Activated T-helper 2 cell treated with anti-CD3 and anti-CD28 coated beads, Interferon-gamma antibody, Interleukin-2, Interleukin-4, amounts not matched to agents 10 μg/mL and 5 μg/mL and 100 μg/mL, durations not matched to agents 14 hours and 24 hours and 36 hours (primary cell): ENCODE results near the gene GIT1. TPM values are rescaled to one million over a fixed set of nuclear protein-coding genes. Genes with fewer than 3 reads are reported as not detected.
"Not testable (repeated sequence)": the region's sequence is repeated elsewhere in the genome, so short reads cannot be mapped to it uniquely, and the experiment has no call there.

Experiments
- DNase-seq: peaks from one replicate; pipeline ENCODE4 v3.0.0; 2021; ENCODE audit warnings: low spot score
- H3K27ac Mint-ChIP-seq: one replicate; pipeline ENCODE4 v1.8.0; 2021; ENCODE audit warnings: mixed read lengths
- H3K27me3 Mint-ChIP-seq: one replicate; pipeline ENCODE4 v1.8.0; 2021; ENCODE audit warnings: low read depth, mixed read lengths
- H3K36me3 Mint-ChIP-seq: one replicate; pipeline ENCODE4 v1.8.0; 2021; ENCODE audit warnings: low read depth, mixed read lengths
- H3K4me1 Mint-ChIP-seq: one replicate; pipeline ENCODE4 v1.8.0; 2021; ENCODE audit warnings: low read depth, mixed read lengths
- H3K4me3 Mint-ChIP-seq: one replicate; pipeline ENCODE4 v1.8.0; 2021; ENCODE audit warnings: low read depth, mild to moderate bottlenecking, moderate library complexity, mixed read lengths
- H3K9me3 Mint-ChIP-seq: one replicate; pipeline ENCODE4 v1.8.0; 2021; ENCODE audit warnings: mixed read lengths
- intact Hi-C: fragments of 100-400 bp; cut with micrococcal nuclease; formaldehyde crosslinking; loops from one replicate; pipeline ENCODE4 v1.15.1; 2023
- total RNA-seq: library from RNA; stranded (reverse); gene quantifications from 2 replicates; pipeline ENCODE4 v1.2.3, GENCODE V29; 2022

The GIT1 gene
- total RNA-seq, 1 donor from 2014 or later = 72.4 TPM

DNA sequence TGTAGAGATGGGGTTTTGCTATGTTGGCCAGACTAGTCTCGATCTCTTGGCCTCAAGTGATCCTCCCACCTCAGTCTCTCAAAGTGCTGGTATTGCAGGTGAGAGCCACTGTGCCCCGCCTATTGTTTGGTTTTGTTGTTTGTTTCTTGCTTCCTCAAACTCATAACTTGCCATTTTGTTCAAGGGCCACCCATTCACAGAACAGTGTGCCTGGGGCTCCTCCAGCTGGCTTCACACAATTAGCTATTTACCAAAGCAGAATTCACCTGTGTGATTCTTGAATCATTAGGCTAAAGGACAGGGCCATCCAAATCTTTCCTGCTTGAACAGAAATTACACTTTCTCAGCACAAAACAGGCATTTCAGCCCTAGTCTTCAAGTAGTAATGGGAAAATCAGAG lies 29.8 kb downstream of the GIT1 start:
- no peaks in the 10 kb centered on the region for H3K9me3 Mint-ChIP-seq
- peaks cover 30% of the 10 kb centered on the region for H3K4me1 Mint-ChIP-seq
- no peak for DNase-seq
- no peak overlapping the region for H3K4me3 Mint-ChIP-seq
- peaks cover 42% of the 10 kb centered on the region for H3K36me3 Mint-ChIP-seq
- intact Hi-C loops = loop anchor here (10.0 kb wide), 1 partner anchor 415 kb away; no protein-coding TSS in a partner anchor
- H3K27ac Mint-ChIP-seq = no peak overlapping the region
- no peaks in the 10 kb centered on the region for H3K27me3 Mint-ChIP-seq

DNA sequence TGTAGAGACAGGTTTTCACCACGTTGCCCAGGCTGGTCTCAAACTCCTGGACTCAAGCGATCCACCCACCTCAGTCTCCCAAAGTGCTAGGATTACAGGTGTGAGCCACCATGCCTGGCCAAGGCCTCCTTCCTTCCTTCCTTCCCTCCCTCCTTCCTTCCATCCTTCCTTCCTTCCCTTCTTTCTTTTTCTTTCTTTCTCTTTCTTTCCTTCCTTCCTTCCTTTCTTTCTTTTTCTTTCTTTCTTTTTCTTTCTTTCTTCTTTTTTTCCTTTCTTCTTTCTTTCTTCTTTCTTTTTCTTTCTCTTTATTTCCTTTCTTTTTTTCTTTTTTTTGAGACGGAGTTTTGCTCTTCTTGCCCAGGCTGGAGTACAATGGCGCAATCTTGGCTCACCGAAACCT lies 31.3 kb downstream of the GIT1 start:
- DNase-seq, intact Hi-C loops, H3K4me3 Mint-ChIP-seq, H3K27me3 Mint-ChIP-seq, H3K9me3 Mint-ChIP-seq, H3K27ac Mint-ChIP-seq: not testable (repeated sequence)
- peaks cover 35% of the 10 kb centered on the region for H3K36me3 Mint-ChIP-seq
- peaks cover 23% of the 10 kb centered on the region for H3K4me1 Mint-ChIP-seq

DNA sequence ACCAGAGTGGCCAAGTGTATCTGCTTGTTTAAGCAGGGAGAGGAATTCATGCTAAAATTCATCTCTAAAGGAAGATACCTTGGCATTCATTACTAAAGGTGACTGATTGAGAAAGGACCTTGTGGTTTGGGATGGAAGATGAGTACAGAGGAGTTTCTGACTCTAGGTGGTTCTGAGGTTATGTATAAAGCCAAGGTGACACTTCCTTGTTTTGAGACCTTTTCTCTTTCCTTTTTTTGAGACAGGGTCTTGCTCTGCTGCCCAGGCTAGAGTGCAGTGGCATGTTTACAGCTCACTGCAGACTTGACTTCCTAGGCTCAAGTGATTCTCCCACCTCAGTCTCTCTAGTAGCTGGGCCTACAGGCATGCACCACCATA lies 31.7 kb downstream of the GIT1 start:
- Mint-ChIP-seq H3K9me3 (no peaks in the 10 kb centered on the region), H3K4me1 (peaks cover 23% of the 10 kb centered on the region), H3K27me3 (no peaks in the 10 kb centered on the region), H3K36me3 (peaks cover 31% of the 10 kb centered on the region), H3K27ac (no peak overlapping the region), H3K4me3 (no peak overlapping the region)
- DNase-seq = no peak
- intact Hi-C loops = no loop called here

DNA sequence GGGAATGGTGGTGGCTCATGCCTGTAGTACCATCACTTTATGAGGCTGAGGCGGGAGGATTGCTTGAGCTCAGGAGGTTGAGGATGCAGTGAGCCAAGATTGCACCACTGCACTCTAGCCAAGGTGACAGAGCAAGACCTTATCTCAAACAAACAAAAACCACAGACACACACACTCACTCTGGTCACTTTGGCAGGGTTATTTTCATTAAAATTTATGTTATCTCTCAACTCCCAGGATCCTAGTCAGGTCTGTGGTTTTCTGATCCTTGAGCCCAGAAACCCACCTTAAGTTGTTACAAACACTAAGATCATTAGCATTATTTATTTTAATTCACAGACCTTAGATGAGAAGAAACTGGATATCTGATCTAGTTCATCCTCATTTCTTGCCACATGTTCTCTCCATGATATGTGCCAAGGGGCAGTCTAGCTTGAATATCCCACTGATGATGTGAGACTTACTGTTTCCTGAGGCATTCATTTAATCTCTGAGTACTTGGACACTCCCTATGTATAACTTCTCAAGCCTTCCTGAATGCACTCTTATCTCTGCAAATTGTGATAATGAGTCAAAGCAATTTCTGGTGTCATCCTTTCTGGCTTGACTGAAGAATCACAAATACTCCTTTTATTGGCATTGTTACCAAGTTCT lies 32.2 kb downstream of the GIT1 start:
- no peak for DNase-seq
- peaks cover 23% of the 10 kb centered on the region for H3K4me1 Mint-ChIP-seq
- H3K9me3 Mint-ChIP-seq = no peaks in the 10 kb centered on the region
- H3K27me3 Mint-ChIP-seq = no peaks in the 10 kb centered on the region
- peaks cover 28% of the 10 kb centered on the region for H3K36me3 Mint-ChIP-seq
- H3K4me3 Mint-ChIP-seq = no peak overlapping the region
- intact Hi-C loops = no loop called here
- no peak overlapping the region for H3K27ac Mint-ChIP-seq

DNA sequence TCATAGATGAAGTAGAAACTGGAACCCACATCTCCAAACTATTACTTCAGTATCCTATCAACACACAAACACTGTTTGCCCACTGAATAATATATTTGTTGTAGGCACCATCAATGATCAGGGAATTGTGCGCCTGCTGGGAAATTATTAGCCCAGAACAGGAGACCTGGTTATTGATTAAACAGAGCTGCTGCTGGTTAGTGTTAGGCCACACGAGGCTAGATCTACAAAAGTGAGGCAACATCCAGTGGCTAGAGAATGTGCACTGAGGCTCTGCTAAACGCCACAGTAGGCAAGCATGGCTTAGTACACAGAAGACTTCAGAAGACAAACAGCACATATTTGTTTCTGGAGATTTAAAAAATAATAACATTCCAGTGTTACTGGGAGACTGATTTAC lies 33.6 kb downstream of the GIT1 start:
- Mint-ChIP-seq H3K27ac (no peak overlapping the region), H3K4me3 (no peak overlapping the region), H3K9me3 (no peaks in the 10 kb centered on the region), H3K36me3 (peaks cover 19% of the 10 kb centered on the region), H3K27me3 (no peaks in the 10 kb centered on the region), H3K4me1 (peaks cover 20% of the 10 kb centered on the region)
- intact Hi-C loops = no loop called here
- no peak for DNase-seq

DNA sequence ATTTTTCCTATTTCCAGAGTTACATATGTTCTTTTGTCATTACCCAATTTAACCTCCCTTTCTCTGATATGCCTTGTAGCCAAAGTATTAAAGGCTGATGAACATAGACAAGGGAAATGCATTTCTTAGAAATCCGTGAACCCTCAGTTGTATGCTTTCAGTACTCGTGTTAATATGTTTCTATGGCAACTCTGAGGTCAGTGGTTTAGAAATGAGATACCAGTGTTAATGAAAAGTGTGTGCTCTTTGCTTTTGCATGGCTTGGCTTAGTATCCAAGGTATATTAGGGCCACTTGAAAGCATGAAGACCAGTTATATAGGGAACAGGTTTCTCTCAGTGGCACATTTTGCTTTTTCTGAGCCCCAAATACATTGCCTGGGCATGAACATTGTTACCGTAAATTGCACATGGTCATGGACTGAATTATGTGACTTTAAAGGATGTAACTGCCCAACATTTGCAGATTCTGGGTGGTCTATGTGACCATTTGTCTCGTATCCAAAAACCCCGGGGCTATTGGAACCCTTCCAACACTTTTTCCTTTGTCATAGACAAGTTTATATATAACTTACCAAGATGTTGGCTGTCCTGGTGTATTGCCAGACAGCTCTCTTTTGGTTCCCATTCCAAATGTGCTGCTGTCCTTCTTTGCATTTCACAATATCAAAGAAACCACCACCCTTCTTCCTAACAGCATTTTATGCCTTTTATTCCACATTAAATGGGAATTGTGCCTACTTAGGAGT lies 40.1 kb downstream of the GIT1 start:
- intact Hi-C loops = no loop called here
- Mint-ChIP-seq H3K9me3 (no peaks in the 10 kb centered on the region), H3K4me3 (no peak overlapping the region), H3K36me3 (peaks cover 24% of the 10 kb centered on the region), H3K27ac (no peak overlapping the region), H3K4me1 (peaks cover 10% of the 10 kb centered on the region), H3K27me3 (no peaks in the 10 kb centered on the region)
- no peak for DNase-seq

DNA sequence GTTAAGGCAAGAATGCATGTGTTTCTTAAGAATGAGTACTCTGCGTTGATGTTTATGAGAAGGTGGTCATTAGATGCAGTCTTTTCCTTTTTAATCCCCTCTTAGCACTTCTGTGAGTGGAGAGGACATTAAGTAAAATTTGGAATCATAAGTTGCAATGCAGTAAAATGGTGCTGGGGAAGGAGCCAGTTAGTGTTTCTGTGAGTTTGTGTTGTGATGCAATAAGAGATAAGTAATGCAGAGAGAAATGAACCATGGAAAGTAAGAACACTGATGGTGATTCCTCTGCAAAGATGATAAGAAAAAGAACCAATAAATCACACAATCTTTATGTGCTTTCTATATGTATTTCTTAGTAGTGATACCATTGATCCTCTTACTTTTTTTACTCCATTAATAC lies 42.6 kb downstream of the GIT1 start:
- H3K27me3 Mint-ChIP-seq = no peaks in the 10 kb centered on the region
- H3K9me3 Mint-ChIP-seq = no peaks in the 10 kb centered on the region
- DNase-seq = no peak
- no peak overlapping the region for H3K27ac Mint-ChIP-seq
- H3K36me3 Mint-ChIP-seq = peaks cover 40% of the 10 kb centered on the region
- intact Hi-C loops = no loop called here
- peaks cover 10% of the 10 kb centered on the region for H3K4me1 Mint-ChIP-seq
- H3K4me3 Mint-ChIP-seq = no peak overlapping the region

DNA sequence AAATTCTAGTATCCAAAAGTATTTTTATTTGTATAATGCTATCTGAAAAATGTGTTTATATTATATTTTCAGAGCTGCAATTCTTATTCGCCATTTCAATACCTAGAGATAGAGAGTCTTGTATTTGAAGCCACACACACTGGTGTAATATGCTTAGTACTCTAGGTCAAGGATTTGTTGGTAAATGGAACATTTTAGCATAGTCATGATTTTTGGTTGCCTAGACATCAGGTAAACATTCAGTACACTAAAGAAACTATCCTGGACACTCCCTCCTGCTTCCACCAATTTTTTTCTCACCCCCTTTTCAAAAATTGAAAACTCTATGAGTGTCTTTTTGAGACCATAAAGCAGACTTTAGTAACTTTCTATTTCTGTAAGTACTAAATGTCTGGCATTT lies 43.4 kb downstream of the GIT1 start:
- Mint-ChIP-seq H3K27me3 (no peaks in the 10 kb centered on the region), H3K9me3 (no peaks in the 10 kb centered on the region), H3K27ac (no peak overlapping the region), H3K36me3 (peaks cover 36% of the 10 kb centered on the region), H3K4me3 (no peak overlapping the region), H3K4me1 (peaks cover 10% of the 10 kb centered on the region)
- DNase-seq = no peak
- intact Hi-C loops = no loop called here

DNA sequence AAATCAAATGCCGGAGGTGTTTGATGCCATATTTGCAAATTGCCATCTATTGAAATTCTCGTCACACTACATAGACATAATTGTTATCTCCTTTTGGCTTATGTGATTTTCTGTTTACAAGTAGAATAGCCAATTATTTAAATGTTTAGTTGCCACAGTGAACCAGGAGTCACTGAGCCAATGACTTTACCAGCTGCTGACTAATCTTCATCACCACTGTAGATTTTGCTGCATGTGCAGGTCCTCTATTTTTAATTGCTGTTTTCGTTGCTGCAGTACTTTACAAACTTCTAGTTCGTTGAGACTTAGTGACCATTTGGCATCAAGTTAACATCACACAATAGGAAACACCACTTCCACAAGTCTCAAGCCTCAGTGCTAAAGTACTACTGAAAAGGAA lies 45.4 kb downstream of the GIT1 start:
- Mint-ChIP-seq H3K9me3 (no peaks in the 10 kb centered on the region), H3K36me3 (peaks cover 33% of the 10 kb centered on the region), H3K4me3 (no peak overlapping the region), H3K27me3 (no peaks in the 10 kb centered on the region), H3K4me1 (peaks cover 10% of the 10 kb centered on the region), H3K27ac (no peak overlapping the region)
- no peak for DNase-seq
- intact Hi-C loops = no loop called here

DNA sequence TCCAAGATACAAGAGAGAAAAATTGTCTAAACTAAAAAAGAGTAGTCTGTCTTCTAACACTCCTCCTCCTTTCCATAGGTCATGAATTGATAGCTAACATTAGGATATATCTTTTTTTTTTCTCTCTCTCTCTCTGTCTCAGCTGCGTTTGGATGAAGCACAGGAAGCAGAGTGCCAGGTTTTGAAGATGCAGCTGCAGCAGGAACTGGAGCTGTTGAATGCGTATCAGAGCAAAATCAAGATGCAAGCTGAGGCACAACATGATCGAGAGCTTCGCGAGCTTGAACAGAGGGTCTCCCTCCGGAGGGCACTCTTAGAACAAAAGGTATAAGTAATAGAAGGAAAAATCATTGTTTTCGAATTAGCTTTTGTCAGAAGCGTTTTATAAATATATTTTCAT lies 55.5 kb downstream of the GIT1 start:
- H3K36me3 Mint-ChIP-seq = peaks cover 39% of the 10 kb centered on the region
- DNase-seq = no peak
- no peaks in the 10 kb centered on the region for H3K27me3 Mint-ChIP-seq
- intact Hi-C loops = no loop called here
- no peak overlapping the region for H3K27ac Mint-ChIP-seq
- no peaks in the 10 kb centered on the region for H3K4me1 Mint-ChIP-seq
- H3K4me3 Mint-ChIP-seq = no peak overlapping the region
- H3K9me3 Mint-ChIP-seq = no peaks in the 10 kb centered on the region

DNA sequence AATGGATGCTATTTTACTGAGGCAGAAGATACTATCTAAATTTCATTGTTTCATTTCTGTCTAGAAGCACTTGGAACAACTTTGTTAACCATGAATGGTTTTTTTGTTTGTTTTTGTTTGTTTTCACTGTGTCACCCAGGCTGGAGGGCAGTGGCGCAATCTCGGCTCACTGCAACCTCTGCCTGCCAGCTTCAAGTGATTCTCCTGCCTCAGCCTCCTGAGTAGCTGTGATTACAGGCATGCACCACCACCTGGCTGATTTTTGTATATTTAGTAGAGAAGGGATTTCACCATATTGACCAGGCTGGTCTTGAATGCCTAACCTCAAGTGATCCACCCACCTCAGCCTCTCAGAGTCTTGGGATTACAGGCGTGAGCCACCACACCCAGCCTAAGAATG lies 63.1 kb downstream of the GIT1 start:
- H3K27me3 Mint-ChIP-seq = no peaks in the 10 kb centered on the region

DNA sequence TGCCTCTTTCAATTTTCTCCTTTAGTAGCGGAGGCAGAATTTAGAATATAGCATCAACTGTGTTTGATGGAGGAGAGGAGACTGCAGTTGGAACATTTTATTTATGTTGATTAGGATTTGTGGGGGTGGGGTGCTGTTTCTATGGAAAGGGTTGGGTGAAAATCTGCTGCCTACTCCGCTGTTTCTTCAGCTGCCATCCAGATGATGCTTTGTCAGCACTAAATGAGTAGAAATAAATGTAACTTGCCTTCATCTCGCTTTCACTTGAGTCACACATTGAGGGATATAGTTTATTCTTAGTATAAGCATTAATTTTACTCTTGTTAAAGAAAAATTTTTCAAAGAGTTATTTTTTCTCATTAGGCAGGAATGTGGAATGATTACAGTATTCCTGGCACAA lies 64.8 kb downstream of the GIT1 start:
- H3K27me3 Mint-ChIP-seq = no peaks in the 10 kb centered on the region
- H3K4me1 Mint-ChIP-seq = no peaks in the 10 kb centered on the region
- H3K27ac Mint-ChIP-seq = no peak overlapping the region
- no peaks in the 10 kb centered on the region for H3K9me3 Mint-ChIP-seq
- no peak for DNase-seq
- H3K4me3 Mint-ChIP-seq = no peak overlapping the region
- peaks cover 22% of the 10 kb centered on the region for H3K36me3 Mint-ChIP-seq
- intact Hi-C loops = no loop called here

More for the DNA sequence above, 63.1 kb downstream of the GIT1 start:
- H3K36me3 Mint-ChIP-seq = peaks cover 23% of the 10 kb centered on the region
- DNase-seq = no peak
- H3K27ac Mint-ChIP-seq = no peak overlapping the region
- intact Hi-C loops = no loop called here
- no peak overlapping the region for H3K4me3 Mint-ChIP-seq
- H3K4me1 Mint-ChIP-seq = no peaks in the 10 kb centered on the region
- no peaks in the 10 kb centered on the region for H3K9me3 Mint-ChIP-seq
